NK-92 (cell line): ENCODE results near the gene VCL.
"Not testable (repeated sequence)": the region's sequence is repeated elsewhere in the genome, so short reads cannot be mapped to it uniquely, and the experiment has no call there.

Source experiments
- DNase-seq: peaks from one replicate; lab custom pipeline; 2025; ENCODE audit not compliant: unreplicated experiment; lab: John Stamatoyannopoulos, UW

The VCL gene

DNA sequence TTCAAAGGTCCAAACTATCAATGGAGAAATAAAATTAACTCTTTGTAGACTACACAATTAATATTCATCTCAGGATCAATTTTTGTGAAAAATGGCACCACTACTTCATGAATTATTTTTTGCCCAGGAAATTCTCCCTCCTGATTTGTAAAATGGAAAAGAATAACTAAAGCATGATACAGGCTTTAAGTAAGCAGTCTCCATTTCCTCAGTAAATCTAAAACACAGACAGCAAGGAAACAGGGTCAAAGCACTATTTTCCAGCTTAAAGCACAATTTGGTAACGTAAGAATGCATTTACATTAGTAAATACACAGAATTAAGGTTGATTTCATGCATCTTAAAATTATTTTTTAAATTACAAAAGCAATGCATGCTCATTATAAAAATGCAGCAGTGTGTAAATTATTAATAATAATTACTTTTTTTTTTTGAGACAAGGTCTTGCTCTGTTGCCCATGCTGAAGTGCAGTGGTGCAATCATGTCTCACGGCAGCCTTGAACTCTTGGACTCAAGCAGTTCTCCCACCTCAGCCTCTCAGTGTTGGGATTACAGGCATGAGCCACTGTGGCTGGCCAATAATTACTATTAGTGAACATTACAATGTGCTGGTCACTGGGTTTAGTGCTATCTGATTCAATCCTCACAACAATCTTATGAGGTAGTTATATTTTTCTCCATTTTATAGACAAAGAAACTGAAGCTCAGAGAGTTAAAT, 26.1 kb upstream of the VCL start:
- no peak for DNase-seq

- no peak for DNase-seq
These were observed 24.5 kb upstream of the VCL start for GRCh38 chr10:73973427-73973826.

GRCh38 chr10:73974309-73974946, 23.5 kb upstream of the VCL start:
- DNase-seq = no peak

- no peak for DNase-seq
These were observed 22.5 kb upstream of the VCL start for GRCh38 chr10:73975388-73975787.

GRCh38 chr10:73979141-73979808, 18.6 kb upstream of the VCL start:
- DNase-seq = no peak

DNA sequence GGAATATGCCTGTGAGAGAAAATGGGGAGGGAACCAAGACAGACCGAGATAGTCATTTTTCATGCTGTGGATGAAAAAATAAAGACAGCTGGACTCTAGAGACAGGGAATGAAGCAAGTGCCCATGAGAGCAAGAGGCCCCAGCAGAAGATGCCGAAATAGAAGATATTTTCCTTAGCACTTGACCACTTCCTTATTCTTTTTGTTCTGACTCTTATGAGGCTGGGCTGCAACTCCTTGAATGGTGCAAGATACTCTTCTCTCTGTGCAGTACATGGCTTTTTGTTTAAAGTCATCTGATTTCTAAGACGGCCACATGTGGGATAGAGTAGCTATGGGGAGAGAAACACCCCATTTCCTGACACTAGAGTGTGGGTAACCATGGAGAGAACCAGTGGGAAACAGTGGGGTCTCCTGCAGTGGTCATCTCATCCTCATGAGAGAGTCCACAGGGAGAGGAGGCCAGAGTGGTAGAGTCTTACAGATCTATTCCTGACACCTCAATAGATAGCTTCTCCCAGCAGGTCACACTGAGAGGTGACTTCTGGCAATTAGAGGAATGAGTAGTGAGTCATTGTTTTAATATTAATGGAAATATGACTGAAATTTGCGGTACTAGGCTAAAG, 18.0 kb upstream of the VCL start:
- DNase-seq = no peak

GRCh38 chr10:73981812-73982211, 16.1 kb upstream of the VCL start:
- no peak for DNase-seq

- DNase-seq = no peak
These were observed 14.5 kb upstream of the VCL start for GRCh38 chr10:73983096-73984047.

DNA sequence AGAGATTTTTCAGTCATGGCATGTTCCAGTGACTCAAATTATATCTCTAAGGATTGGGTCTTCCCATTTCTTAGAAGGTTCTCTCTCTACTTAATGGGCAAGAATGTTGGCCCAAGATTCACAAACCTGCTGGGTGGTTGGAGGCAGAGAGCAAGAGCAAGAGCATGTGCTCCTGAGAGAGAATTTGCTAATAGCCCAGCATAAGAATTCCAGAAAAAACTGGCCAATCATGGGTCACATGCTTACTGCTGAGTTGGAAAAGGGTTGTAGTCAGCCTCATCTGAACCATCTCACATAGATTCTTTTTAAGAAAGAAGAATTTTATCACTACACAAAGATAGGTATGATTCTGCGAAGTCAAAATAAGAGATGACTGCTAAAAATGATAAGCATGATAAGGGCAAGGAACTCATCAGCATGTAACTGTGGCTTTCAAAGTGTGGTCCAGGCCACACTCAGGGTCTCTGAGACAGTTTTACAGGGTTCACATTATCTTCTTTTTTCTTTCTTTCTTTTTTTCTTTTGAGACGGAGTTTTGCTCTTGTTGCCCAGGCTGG, 8.2 kb upstream of the VCL start:
- DNase-seq = no peak

- no peak for DNase-seq
These were observed 6.6 kb upstream of the VCL start for GRCh38 chr10:73991203-73991883.

DNA sequence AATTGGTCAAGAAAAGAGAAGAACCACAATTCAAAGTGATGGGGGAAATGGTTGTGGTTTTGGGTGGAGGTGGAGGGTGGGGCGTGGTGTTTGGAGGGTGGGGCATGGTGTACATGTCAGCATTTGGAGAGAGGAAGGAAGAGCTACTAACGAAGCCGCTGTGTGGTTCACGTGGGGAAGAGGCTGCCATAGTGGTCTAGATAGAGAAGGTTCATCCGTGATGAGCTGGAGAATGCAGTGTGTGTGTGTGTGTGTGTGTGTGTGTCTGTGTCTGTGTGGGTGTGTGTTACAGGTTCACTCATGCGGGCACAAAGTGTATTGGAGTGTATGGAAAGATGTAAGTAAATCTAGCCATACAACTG, 6.1 kb upstream of the VCL start:
- no peak for DNase-seq

DNA sequence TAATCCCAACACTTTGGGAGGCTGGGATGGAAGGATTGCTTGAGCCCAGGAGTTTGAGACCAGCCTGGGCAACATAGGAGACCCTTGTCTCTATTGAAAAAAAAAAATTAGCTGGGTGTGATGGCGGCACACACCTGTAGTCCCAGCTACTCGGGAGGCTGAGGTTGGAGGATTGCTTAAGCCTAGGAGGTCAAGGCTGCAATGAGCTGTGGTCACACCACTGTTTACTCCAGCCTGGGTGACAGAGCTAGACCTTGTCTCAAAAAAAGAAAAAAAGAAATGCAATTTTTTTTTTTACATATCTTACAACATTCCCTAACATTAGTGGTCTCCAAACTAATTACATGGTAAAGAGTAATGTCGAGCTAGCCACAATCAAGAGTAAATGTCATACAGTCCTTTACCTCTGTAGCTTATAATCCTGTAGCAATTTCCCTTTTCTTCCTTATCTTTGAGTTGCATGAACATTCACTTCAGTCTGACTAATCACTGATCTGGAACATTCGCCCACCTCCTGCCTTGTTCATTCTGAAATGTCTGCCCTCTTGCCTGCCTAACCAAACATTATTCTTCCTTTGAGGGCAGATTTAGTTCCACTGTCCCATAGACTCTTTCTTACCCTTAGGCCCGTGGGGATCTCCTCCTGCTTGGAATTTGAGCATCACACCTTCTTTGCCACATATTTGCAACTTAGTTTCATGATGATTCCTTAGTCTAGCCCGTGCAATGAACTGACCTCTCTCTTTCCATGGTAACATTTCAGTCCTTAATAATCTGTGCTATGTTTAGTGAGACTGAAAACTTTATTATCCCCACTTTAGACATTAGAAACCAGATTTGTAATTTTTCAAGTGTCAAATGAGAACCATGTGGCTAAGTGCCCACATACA, 4.8 kb upstream of the VCL start:
- no peak for DNase-seq

GRCh38 chr10:73995035-73995358, 2.9 kb upstream of the VCL start:
- no peak for DNase-seq

GRCh38 chr10:73997461-73997786, 492 bp upstream of the VCL start:
- no peak for DNase-seq

GRCh38 chr10:73998623-73998928, 660 bp downstream of the VCL start:
- no peak for DNase-seq

GRCh38 chr10:73998929-73999691, 1.2 kb downstream of the VCL start:
- no peak for DNase-seq

GRCh38 chr10:73999703-74000102, 1.8 kb downstream of the VCL start:
- DNase-seq = no peak

GRCh38 chr10:74000244-74000643, 2.3 kb downstream of the VCL start:
- not testable (repeated sequence) for DNase-seq
